Gastrocnemius medialis (tissue), 4 donors: Measurements from ENCODE around the gene MELTF. TPM values are rescaled to one million over a fixed set of nuclear protein-coding genes. Genes with fewer than 3 reads are reported as not detected.

ENCODE experiments used
- ATAC-seq, 2 donors: fragments of 150-250 bp; one replicate each; pipeline ENCODE4 v1.9.1; 2016
- DNase-seq, 2 donors: peaks; one replicate each; pipeline ENCODE4 v3.0.0-alpha.2; 2019
- H3K27ac ChIP-seq, 4 donors: fragments of 200-600 bp; sonication (generic); 1 replicate in 1 of 4; 2 replicates in 3 of 4; pipeline ENCODE4 v1.5.1; 2016 to 2018; ENCODE audit warnings: mild to moderate bottlenecking in 2 of 4, moderate library complexity in 1 of 4
- H3K27me3 ChIP-seq, 3 donors: fragments of 200-600 bp; sonication (generic) in 2 of 3; 1 replicate in 1 of 3; 2 replicates in 2 of 3; pipeline versions ENCODE4 v1.5.1 to v1.6.0; 2016 to 2019; ENCODE audit warnings: mild to moderate bottlenecking in 1 of 3, moderate library complexity in 1 of 3
- H3K36me3 ChIP-seq, 2 donors: fragments of 200-600 bp; sonication (generic) in 1 of 2; one replicate each; pipeline ENCODE4 v1.5.1; 2017 to 2018
- H3K4me1 ChIP-seq, 2 donors: fragments of 200-600 bp; sonication (generic) in 1 of 2; one replicate each; pipeline ENCODE4 v1.5.1; 2016 to 2017; ENCODE audit warnings: mild to moderate bottlenecking in 2 of 2
- H3K4me3 ChIP-seq, 4 donors: fragments of 200-600 bp; sonication (generic) in 3 of 4; 1 replicate in 1 of 4; 2 replicates in 3 of 4; pipeline ENCODE4 v1.5.1; 2016 to 2019; ENCODE audit warnings: mild to moderate bottlenecking in 2 of 4
- H3K9me3 ChIP-seq, 3 donors: fragments of 200-600 bp; sonication (generic) in 2 of 3; 1 replicate in 1 of 3; 2 replicates in 2 of 3; pipeline ENCODE4 v1.5.1; 2016 to 2019
- CTCF ChIP-seq, 5 experiments: fragments of 450-650 bp in 3 of 5; fragments of 200-600 bp in 2 of 5; sonication (generic) in 2 of 5; IDR thresholded peaks in 4 of 5; conservative IDR thresholded peaks in 1 of 5; 1 replicate in 4 of 5; 2 replicates in 1 of 5; pipeline ENCODE4 v1.5.1; 2016 to 2019; ENCODE audit warnings: antibody characterized with exemption in 5 of 5, mild to moderate bottlenecking in 3 of 5, moderate library complexity in 3 of 5
- POLR2A ChIP-seq, 2 donors: fragments of 450-650 bp; IDR thresholded peaks; one replicate each; pipeline ENCODE4 v1.6.1; 2017; ENCODE audit warnings: antibody characterized with exemption in 2 of 2, mild to moderate bottlenecking in 2 of 2, moderate library complexity in 2 of 2
- in situ Hi-C, 4 donors: fragments of 200-750 bp; cut with MboI; loops; one replicate each; pipeline versions ENCODE4 v1.15.0 to v1.8.0; 2017; ENCODE audit warnings: low sequenced_read_pairs in 4 of 4
- intact Hi-C: fragments of 100-400 bp; cut with DNase I; formaldehyde crosslinking; loops from one replicate; pipeline ENCODE4 v1.15.1; 2023; ENCODE audit warnings: low total_unique reads
- total RNA-seq, 4 donors: library from RNA; depleted of rRNA; stranded (reverse); fragments of >200 nt; gene quantifications; one replicate each; pipeline versions ENCODE4 v1.1.0 to v1.2.3, GENCODE V29; 2016

The MELTF gene
- total RNA-seq, 4 donors from 2014 or later: 0.36 to 0.64 (median 0.42) TPM; not detected in 1

- TF ChIP-seq POLR2A (IDR thresholded peaks at IDR 0.05) (no peak), CTCF (IDR thresholded peaks at IDR 0.05 in 4 of 5, conservative IDR thresholded peaks at IDR 0.05 in 1 of 5) (no peak)
- peak overlapping the region; percentile 70 to 78 (median 72) for H3K27ac ChIP-seq
- H3K4me1 ChIP-seq: peaks cover 17 to 19% of the 10 kb centered on the region in 2 donors
- in situ Hi-C loops (loop anchor here in 2 of 4 donors (25.0 kb wide), 2 partner anchors 191 to 516 kb away; no protein-coding TSS in a partner anchor), intact Hi-C loops (no loop called here)
- ATAC-seq (peak; percentile 80 to 86), DNase-seq (peak; percentile 41 to 42)
- H3K36me3 ChIP-seq: no peaks in the 10 kb centered on the region
- H3K27me3 ChIP-seq: no peaks in the 10 kb centered on the region
- no peaks in the 10 kb centered on the region for H3K9me3 ChIP-seq
- no peak overlapping the region for H3K4me3 ChIP-seq
Observed at GRCh38 chr3:196996454-196997265, 33.0 kb downstream of the MELTF start.

GRCh38 chr3:196995646-196996355 is 33.8 kb downstream of the MELTF start:
- Histone ChIP-seq H3K36me3 (no peaks in the 10 kb centered on the region), H3K4me1 (peaks cover 17 to 19% of the 10 kb centered on the region in 2 donors), H3K27me3 (no peaks in the 10 kb centered on the region), H3K9me3 (no peaks in the 10 kb centered on the region), H3K4me3 (no peak overlapping the region), H3K27ac (peak overlapping the region; percentile 70 to 78 (median 72))
- ATAC-seq (no peak), DNase-seq (no peak)
- intact Hi-C loops (no loop called here), in situ Hi-C loops (loop anchor here in 2 of 4 donors (25.0 kb wide), 2 partner anchors 192 to 516 kb away; no protein-coding TSS in a partner anchor)
- TF ChIP-seq CTCF (IDR thresholded peaks at IDR 0.05 in 4 of 5, conservative IDR thresholded peaks at IDR 0.05 in 1 of 5): no peak
- no peak for TF ChIP-seq POLR2A (IDR thresholded peaks at IDR 0.05)

- Histone ChIP-seq H3K27me3 (no peaks in the 10 kb centered on the region), H3K9me3 (no peaks in the 10 kb centered on the region), H3K36me3 (no peaks in the 10 kb centered on the region), H3K27ac (no peak overlapping the region), H3K4me3 (no peak overlapping the region), H3K4me1 (peaks cover 17 to 19% of the 10 kb centered on the region in 2 donors)
- TF ChIP-seq POLR2A (IDR thresholded peaks at IDR 0.05) (no peak), CTCF (IDR thresholded peaks at IDR 0.05 in 4 of 5, conservative IDR thresholded peaks at IDR 0.05 in 1 of 5) (no peak)
- no peak for ATAC-seq
- no peak for DNase-seq
- in situ Hi-C loops: loop anchor here in 2 of 4 donors (25.0 kb wide), 2 partner anchors 192 to 517 kb away; no protein-coding TSS in a partner anchor
- intact Hi-C loops: no loop called here
Observed at GRCh38 chr3:196995027-196995426, 34.6 kb downstream of the MELTF start.

- no peak for ATAC-seq
- in situ Hi-C loops: loop anchor here in 2 of 4 donors (25.0 kb wide), 2 partner anchors 193 to 518 kb away; no protein-coding TSS in a partner anchor
- H3K4me3 ChIP-seq: no peak overlapping the region
- intact Hi-C loops: no loop called here
- no peak overlapping the region for H3K27ac ChIP-seq
- H3K4me1 ChIP-seq: peaks cover 17 to 19% of the 10 kb centered on the region in 2 donors
- H3K9me3 ChIP-seq: no peaks in the 10 kb centered on the region
- DNase-seq: no peak
- no peak for TF ChIP-seq POLR2A (IDR thresholded peaks at IDR 0.05)
- TF ChIP-seq CTCF (IDR thresholded peaks at IDR 0.05 in 4 of 5, conservative IDR thresholded peaks at IDR 0.05 in 1 of 5): no peak
- no peaks in the 10 kb centered on the region for H3K27me3 ChIP-seq
- H3K36me3 ChIP-seq: no peaks in the 10 kb centered on the region
Observed at GRCh38 chr3:196994056-196994455, 35.6 kb downstream of the MELTF start.
